GOT3 (cell line): Measurements from ENCODE around the gene PLG.
"Not testable (repeated sequence)": the region's sequence is repeated elsewhere in the genome, so short reads cannot be mapped to it uniquely, and the experiment has no call there.

Experiments
- DNase-seq: peaks from one replicate; lab custom pipeline; 2025; ENCODE audit warnings: mixed read lengths; lab: John Stamatoyannopoulos, UW

PLG gene

GRCh38 chr6:160701918-160702680 lies at the start of gene PLG:
Gene PLG (plus strand): TSS chr6:160702244. CDS start chr6:160702305, 61 bp downstream.
- not testable (repeated sequence) for DNase-seq

GRCh38 chr6:160659562-160659961 lies 42.5 kb upstream of the PLG start:
- no peak for DNase-seq

DNA sequence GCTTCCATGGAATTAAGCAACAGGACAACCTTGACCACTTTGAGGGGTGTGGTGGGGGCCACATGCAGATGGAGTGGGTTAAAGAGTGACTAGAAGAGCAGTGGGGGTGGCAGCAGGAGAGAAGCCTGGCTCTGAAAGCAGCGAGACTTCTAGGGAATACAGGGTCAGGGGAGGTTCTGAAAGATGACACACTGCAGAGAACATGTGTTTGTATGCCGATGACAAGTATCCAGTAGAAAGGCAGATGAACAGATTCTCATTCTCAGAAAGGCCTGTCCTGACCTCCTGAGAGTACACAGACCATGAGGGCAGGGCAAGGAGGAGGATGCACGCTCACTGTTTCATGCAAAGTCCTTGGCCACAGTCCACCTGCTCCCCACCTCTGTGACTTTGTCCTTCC lies 40.8 kb upstream of the PLG start:
- no peak for DNase-seq

DNA sequence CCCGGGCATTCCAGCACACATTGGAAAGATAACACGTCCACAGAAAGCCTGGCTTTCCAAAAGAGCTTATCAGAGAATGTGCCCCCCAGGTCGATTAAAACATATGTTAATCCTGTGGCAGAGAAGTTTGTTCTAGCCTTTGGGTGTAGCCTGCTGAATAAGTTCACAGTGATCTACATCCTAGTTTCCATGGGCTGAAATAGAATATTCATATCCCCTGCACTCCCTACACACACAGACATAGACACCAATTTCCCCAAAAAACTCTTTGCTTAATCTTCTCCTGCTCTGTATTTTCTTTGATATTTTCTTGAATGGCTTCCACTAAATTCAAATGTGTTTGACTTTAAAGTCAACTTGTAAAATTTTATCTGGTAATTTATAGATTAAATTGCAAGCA lies 39.6 kb upstream of the PLG start:
- no peak for DNase-seq

- no peak for DNase-seq
These were observed 39.2 kb upstream of the PLG start for GRCh38 chr6:160662842-160663241.

- DNase-seq = not testable (repeated sequence)
These were observed 37.8 kb upstream of the PLG start, which contains the start of gene LPA for GRCh38 chr6:160664198-160664597. Gene LPA (minus strand): TSS chr6:160664275. CDS start chr6:160664214, 61 bp downstream.

DNA sequence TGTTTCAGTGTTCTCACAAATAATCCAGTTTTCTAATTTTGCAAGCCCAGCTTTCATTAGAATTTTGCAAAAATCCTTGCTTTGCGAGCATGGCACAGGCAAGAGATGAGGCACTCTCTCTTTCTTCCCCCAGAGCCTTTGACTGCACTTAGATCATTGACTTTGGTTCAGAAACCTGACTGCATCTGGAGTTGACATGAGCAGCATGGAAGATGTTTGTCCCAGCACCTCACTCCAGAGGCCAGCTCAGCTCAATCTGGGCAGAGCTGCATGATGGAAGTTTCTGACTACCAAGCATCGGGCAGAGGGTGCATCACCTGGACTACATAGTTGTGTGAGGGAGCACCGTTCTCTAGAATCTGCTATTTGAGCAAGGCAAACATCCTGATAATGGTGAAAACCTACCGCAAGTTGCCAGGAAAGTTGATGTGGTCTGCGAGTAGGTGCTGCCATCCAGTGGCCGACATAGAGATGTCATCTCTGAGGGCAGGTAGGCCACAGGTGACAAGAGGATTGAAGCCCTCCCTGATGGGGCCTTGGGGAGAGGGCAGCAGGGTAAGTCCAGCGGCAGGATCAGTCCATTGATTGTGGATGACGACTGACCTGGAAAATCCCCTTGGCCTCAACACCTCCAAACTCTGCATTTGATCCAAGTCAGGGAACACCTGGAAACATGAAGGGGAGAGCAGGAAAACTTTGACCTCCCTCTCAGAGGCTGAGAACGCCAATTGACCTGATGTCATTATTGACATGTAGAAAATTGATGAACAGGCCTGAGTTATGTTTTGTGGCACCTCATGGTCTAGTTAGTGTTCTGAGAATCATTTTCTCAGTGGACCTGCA lies 34.2 kb upstream of the PLG start:
- no peak for DNase-seq

DNA sequence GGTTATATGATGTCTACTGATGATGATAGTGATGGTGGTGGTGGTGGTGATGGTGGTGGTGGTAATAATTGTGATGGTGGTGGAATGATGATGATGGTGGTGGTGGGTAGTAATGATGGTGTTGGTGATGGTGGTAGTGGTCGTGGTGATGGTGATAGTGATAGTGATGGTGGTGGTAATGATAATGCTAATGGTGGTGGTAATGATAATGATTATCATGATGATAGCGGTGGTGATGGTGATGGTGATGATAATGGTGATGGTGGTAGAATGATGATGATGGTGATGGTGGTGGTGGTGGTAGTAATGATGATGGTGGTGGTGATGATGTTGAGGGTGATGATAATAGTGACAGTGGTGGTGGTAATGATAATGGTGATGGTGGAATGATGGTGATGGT lies 33.5 kb upstream of the PLG start:
- DNase-seq = no peak

DNA sequence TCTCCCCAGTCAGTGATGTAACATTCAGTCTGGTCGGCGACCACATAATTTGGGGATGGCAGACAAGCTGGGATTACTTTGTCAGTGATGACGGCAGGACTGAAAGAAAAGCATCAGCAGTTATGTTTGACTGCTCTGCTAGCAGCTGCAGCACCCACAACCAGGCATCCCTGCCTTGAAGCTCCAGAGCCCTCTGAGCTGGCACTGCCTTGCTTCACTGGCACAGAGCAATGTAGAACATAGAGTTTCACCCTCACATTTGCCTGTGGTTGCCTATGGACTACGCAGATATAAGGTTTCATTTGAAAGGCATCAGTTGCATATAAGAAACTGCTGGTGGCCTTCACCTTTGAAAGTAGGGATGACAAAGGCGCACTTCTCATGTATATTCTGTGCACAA lies 25.6 kb upstream of the PLG start:
- not testable (repeated sequence) for DNase-seq

GRCh38 chr6:160678230-160678629 lies 23.8 kb upstream of the PLG start:
- no peak for DNase-seq

DNA sequence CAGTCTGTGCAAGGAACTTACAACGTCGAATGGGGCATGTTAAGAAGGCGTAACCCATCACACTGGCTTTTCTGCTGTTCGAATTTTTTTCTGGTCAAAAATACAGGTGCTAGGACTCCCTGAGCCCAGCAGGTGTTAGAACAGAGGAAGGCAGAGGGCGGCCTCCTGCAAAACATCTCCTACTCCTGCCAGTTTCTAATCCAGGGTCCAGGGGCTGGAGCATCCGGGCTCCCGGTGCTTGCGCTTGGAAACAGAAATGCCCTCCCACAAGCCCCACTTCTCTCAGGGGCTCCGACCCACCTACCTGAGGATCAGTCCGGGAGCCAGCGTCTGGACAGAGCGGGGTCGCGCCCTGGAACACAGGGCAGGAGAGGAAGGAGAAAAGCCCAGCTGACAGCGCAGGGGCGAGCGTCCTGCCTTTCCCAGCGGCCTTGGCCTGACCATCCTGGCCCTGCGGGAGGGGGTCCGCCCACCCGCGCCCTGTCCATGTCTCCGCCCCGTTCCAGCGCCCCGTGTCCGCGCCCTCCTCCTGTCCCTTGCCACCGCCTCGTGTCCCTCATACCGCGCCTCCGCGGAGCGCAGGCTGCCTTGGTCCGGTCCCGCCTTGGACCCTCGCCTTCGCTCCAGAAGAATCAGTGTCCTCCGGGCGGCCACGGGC lies 23.2 kb upstream of the PLG start:
- no peak for DNase-seq

DNA sequence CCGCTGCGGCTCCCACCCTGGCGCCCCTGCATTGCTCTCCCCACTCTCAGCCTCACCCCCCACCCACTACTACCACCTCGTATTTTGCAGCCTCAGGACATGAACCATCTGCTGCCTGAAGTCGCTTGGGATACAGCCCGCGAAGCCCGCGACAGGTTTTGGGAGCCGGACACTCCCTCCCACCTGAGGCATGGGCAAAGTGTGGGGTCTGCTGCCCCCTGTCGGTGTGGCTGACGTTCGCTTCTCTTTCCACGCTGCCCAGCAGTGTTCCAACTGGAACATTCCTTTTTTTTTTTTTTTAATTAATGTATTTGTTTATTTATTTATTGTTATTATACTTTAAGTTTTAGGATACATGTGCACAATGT lies 22.7 kb upstream of the PLG start:
- DNase-seq = no peak

DNA sequence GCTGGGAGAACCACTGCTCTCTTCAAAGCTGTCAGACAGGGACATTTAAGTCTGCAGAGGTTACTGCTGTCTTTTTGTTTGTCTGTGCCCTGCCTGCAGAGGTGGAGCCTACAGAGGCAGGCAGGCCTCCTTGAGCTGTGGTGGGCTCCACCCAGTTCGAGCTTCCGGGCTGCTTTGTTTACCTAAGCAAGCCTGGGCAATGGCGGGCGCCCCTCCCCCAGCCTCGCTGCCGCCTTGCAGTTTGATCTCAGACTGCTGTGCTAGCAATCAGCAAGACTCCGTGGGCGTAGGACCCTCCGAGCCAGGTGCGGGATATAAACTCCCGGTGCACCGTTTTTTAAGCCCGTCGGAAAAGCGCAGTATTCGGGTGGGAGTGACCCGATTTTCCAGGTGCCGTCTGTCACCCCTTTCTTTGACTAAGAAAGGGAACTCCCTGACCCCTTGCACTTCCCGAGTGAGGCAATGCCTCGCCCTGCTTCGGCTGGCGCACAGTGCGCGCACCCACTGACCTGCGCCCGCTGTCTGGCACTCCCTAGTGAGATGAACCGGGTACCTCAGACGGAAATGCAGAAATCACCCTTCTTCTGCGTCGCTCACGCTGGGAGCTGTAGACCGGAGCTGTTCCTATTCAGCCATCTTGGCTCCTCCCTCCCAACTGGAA lies 16.8 kb upstream of the PLG start:
- DNase-seq = not testable (repeated sequence)

- no peak for DNase-seq
These were observed 16.1 kb upstream of the PLG start for GRCh38 chr6:160685762-160686450.

DNA sequence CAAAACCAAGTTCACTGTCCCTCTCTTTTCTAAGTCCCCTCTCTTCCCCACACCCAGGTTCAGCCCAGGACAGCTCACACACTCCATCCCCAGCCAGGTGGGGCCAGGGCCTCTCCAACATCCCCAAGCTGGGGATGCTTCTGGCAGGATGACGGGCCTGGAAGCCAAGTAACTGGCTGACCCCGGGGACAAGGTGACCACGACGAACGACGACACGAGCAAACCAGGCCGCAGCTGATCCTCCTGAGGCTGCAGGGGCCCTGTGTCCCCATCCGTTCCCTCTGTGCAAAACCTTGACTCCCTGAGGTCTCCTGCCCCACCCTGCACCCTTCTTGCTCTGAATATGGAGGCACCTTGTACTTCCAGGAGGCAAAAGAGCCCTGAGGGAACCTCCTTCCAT lies 11.6 kb upstream of the PLG start:
- DNase-seq = no peak

GRCh38 chr6:160691617-160692016 lies 10.4 kb upstream of the PLG start:
- DNase-seq = no peak

DNA sequence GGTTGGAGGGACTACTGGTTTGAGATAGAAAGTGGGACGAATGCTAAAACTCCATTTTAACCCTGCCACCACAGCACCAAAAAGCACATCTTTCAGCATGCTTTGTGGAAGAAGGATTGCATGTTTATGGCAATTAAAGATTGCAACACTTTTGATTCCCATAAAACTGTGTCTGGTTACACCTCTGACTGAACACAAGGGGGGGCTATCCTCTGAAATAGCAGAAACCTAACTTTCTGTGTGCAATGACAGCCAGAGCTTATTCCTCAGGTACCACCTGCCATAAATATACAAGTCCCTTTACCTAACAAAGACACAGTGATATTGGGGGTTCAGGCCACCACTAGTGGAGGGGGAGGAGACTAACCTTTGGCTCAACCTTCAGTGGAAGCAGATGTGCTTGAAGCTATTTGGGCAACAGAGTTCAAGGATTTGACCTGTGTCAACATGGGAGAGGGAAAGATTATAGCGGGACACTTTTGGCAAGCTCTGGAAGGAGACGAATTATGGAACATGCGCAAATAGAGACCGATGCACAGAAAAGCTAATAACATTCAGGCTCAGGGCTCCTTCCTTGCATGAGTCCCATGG lies 9.6 kb upstream of the PLG start:
- no peak for DNase-seq

- DNase-seq = not testable (repeated sequence)
These were observed 7.0 kb upstream of the PLG start for GRCh38 chr6:160695025-160695424.

- DNase-seq = not testable (repeated sequence)
These were observed 6.4 kb upstream of the PLG start for GRCh38 chr6:160695622-160696021.

DNA sequence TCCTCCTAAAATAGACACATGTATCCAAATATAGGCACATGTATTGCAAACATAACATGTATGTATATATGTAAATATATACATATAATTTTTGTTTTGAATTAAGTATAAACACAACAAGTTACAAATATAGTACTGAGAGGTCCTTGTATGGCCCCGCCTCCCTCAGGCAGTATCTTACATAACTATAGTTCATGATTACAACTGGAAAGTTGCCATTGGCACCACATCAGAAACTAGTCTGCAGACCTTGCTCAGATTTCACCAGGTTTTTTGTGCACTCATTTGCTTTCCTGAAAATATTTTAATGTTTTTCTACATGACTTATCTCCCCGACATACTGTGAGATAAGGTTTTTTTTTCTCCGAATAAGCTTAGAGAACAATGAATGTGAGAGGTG lies 5.2 kb upstream of the PLG start:
- not testable (repeated sequence) for DNase-seq

DNA sequence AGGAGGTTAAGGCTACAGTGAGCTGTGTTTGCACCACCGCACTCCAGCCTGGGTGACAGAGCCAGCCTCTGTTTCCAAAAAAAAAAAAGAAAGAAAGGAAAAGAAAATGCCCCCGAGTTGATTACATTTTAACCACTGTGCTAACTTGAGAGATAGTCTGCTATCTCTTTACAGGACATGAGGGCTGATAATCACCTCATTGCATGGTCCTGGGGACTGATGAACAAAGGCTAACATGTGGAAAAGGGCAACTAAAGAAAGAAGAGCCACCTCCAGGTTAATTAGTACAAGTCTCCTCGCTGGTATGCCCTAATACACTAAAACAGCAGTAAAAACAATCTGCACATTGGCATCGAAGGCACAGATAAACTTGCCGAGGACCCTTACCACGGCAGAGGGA lies 4.2 kb upstream of the PLG start:
- DNase-seq = no peak
